Esophagus squamous epithelium (tissue), 4 donors: ENCODE results near the gene PIK3R2.

ENCODE experiments used
- POLR2A ChIP-seq, 4 donors: fragments of 450-650 bp; IDR thresholded peaks; one replicate each; pipeline ENCODE4 v1.6.1; 2017; ENCODE audit warnings: antibody characterized with exemption in 4 of 4, mild to moderate bottlenecking in 4 of 4, moderate library complexity in 3 of 4
- TF ChIP-seq, protein P1 (sequence below), 6 experiments: fragments of 450-650 bp in 4 of 6; fragments of 200-600 bp in 2 of 6; sonication (generic) in 2 of 6; IDR thresholded peaks; one replicate each; pipeline ENCODE4 v1.5.1; 2016 to 2019; ENCODE audit warnings: antibody characterized with exemption in 6 of 6, mild to moderate bottlenecking in 4 of 6, moderate library complexity in 4 of 6

DNA sequence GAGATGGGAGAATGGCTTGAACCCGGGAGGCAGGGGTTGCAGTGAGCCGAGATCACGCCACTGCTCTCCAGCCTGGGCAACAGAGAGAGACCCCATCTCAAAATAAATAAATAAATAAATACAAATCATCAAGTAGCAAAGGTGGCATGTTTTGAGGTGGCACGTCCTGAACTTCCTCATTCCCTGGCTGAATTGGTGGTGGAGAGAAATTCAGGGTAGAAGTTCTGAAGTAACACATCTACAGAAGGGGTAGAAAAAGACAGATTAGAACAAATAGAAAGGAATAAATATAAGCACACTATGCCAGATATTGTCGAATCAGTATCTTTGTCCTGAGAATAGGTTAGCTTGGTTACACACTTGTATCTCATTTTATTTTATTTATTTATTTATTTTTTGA lies 27.0 kb downstream of the PIK3R2 start:
- TF ChIP-seq POLR2A (IDR thresholded peaks at IDR 0.05) = no peak
- TF ChIP-seq, protein P1, sequence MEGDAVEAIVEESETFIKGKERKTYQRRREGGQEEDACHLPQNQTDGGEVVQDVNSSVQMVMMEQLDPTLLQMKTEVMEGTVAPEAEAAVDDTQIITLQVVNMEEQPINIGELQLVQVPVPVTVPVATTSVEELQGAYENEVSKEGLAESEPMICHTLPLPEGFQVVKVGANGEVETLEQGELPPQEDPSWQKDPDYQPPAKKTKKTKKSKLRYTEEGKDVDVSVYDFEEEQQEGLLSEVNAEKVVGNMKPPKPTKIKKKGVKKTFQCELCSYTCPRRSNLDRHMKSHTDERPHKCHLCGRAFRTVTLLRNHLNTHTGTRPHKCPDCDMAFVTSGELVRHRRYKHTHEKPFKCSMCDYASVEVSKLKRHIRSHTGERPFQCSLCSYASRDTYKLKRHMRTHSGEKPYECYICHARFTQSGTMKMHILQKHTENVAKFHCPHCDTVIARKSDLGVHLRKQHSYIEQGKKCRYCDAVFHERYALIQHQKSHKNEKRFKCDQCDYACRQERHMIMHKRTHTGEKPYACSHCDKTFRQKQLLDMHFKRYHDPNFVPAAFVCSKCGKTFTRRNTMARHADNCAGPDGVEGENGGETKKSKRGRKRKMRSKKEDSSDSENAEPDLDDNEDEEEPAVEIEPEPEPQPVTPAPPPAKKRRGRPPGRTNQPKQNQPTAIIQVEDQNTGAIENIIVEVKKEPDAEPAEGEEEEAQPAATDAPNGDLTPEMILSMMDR (IDR thresholded peaks at IDR 0.05) = no peak
